Islet of Langerhans (tissue), 1 donor: ENCODE results near the gene ACKR1.

Experiments
- FAIRE-seq: peaks from one replicate; lab custom pipeline; 2011; peaks lifted over from hg19 to GRCh38; lab: Jason Lieb, UNC

ACKR1 gene

GRCh38 chr1:159204161-159205141, at the start of gene ACKR1:
ACKR1 (plus strand) TSS chr1:159204875; CDS start chr1:159204960, 85 bp downstream.
- no peak for FAIRE-seq

- peak; percentile 84 for FAIRE-seq
These were observed 43.5 kb upstream of the ACKR1 start for GRCh38 chr1:159161001-159161718.

GRCh38 chr1:159161719-159162026, 43.0 kb upstream of the ACKR1 start:
- FAIRE-seq = no peak

GRCh38 chr1:159162516-159163265, 42.0 kb upstream of the ACKR1 start:
- FAIRE-seq = no peak

GRCh38 chr1:159163614-159164228, 41.0 kb upstream of the ACKR1 start:
- no peak for FAIRE-seq

- FAIRE-seq = no peak
These were observed 36.6 kb upstream of the ACKR1 start for GRCh38 chr1:159168043-159168442.

- FAIRE-seq = no peak
These were observed 34.0 kb upstream of the ACKR1 start for GRCh38 chr1:159170639-159171038.

- FAIRE-seq = no peak
These were observed 33.4 kb upstream of the ACKR1 start, which contains the start of gene CADM3 for GRCh38 chr1:159171254-159171687. CADM3 (plus strand) TSS chr1:159171615; CDS start chr1:159171766, 151 bp downstream.

- FAIRE-seq = no peak
These were observed 32.8 kb upstream of the ACKR1 start for GRCh38 chr1:159171688-159172501.

GRCh38 chr1:159172614-159173291, 31.9 kb upstream of the ACKR1 start:
- FAIRE-seq = no peak

- no peak for FAIRE-seq
These were observed 31.4 kb upstream of the ACKR1 start for GRCh38 chr1:159173320-159173719.

- FAIRE-seq = no peak
These were observed 29.1 kb upstream of the ACKR1 start for GRCh38 chr1:159175571-159175970.

- FAIRE-seq = no peak
These were observed 27.3 kb upstream of the ACKR1 start for GRCh38 chr1:159177272-159177907.

GRCh38 chr1:159179906-159180305, 24.8 kb upstream of the ACKR1 start:
- FAIRE-seq = no peak

- no peak for FAIRE-seq
These were observed 24.2 kb upstream of the ACKR1 start for GRCh38 chr1:159180516-159180915.

- no peak for FAIRE-seq
These were observed 23.2 kb upstream of the ACKR1 start for GRCh38 chr1:159181328-159182024.

GRCh38 chr1:159184201-159184600, 20.5 kb upstream of the ACKR1 start:
- no peak for FAIRE-seq

GRCh38 chr1:159185121-159185520, 19.6 kb upstream of the ACKR1 start:
- no peak for FAIRE-seq

- FAIRE-seq = no peak
These were observed 17.6 kb upstream of the ACKR1 start for GRCh38 chr1:159187033-159187432.
